Measurements from ENCODE around the gene NECAP2.
A peak's percentile ranks its signal among the peaks of the same experiment; 100 is the strongest.
"Not testable (repeated sequence)": the region's sequence is repeated elsewhere in the genome, so short reads cannot be mapped to it uniquely, and the experiment has no call there.

The NECAP2 gene

GRCh38 chr1:16491056-16491675 is 50.6 kb downstream of the NECAP2 start:
- no peak for TF ChIP-seq CTCF (conservative IDR thresholded peaks at IDR 0.05; ENCODE audit: low read length)
- DNase-seq (ENCODE audit: low read depth): no peak
- H3K4me3 ChIP-seq (ENCODE audit: low read length): no peak overlapping the region

- not testable (repeated sequence) for H3K4me3 ChIP-seq (ENCODE audit: low read length); DNase-seq (ENCODE audit: low read depth)
These were observed 52.4 kb downstream of the NECAP2 start for GRCh38 chr1:16492937-16493336.

GRCh38 chr1:16493731-16494130 is 53.2 kb downstream of the NECAP2 start:
- H3K4me3 ChIP-seq (ENCODE audit: low read length); DNase-seq (ENCODE audit: low read depth): not testable (repeated sequence)

GRCh38 chr1:16497474-16497904 is 57.0 kb downstream of the NECAP2 start:
- DNase-seq (ENCODE audit: low read depth); H3K4me3 ChIP-seq (ENCODE audit: low read length): not testable (repeated sequence)

GRCh38 chr1:16498047-16498446 is 57.5 kb downstream of the NECAP2 start:
- peak overlapping the region; percentile 67 for H3K4me3 ChIP-seq (ENCODE audit: low read length)
- DNase-seq (ENCODE audit: low read depth): not testable (repeated sequence)

- H3K4me3 ChIP-seq (ENCODE audit: low read length): peak overlapping the region; percentile 88
- DNase-seq (ENCODE audit: low read depth): peak; percentile 76
- no peak for TF ChIP-seq CTCF (conservative IDR thresholded peaks at IDR 0.05; ENCODE audit: low read length)
These were observed 58.3 kb downstream of the NECAP2 start for GRCh38 chr1:16498573-16499413.

- not testable (repeated sequence) for H3K4me3 ChIP-seq (ENCODE audit: low read length); DNase-seq (ENCODE audit: low read depth)
These were observed 59.9 kb downstream of the NECAP2 start for GRCh38 chr1:16500466-16500865.

- not testable (repeated sequence) for DNase-seq (ENCODE audit: low read depth)
These were observed 60.5 kb downstream of the NECAP2 start for GRCh38 chr1:16500975-16501374.

GRCh38 chr1:16501446-16501845 is 60.9 kb downstream of the NECAP2 start:
- not testable (repeated sequence) for DNase-seq (ENCODE audit: low read depth); H3K4me3 ChIP-seq (ENCODE audit: low read length)

More at GRCh38 chr1:16500975-16501374, 60.5 kb downstream of the NECAP2 start:
- not testable (repeated sequence) for H3K4me3 ChIP-seq (ENCODE audit: low read length)

- TF ChIP-seq CTCF (conservative IDR thresholded peaks at IDR 0.05; ENCODE audit: low read length): no peak
- no peak for DNase-seq (ENCODE audit: low read depth)
- H3K4me3 ChIP-seq (ENCODE audit: low read length): no peak overlapping the region
These were observed 63.0 kb downstream of the NECAP2 start for GRCh38 chr1:16503494-16503893.

GRCh38 chr1:16505870-16506269 is 65.3 kb downstream of the NECAP2 start:
- not testable (repeated sequence) for H3K4me3 ChIP-seq (ENCODE audit: low read length); DNase-seq (ENCODE audit: low read depth)

GRCh38 chr1:16506364-16507136 is 66.0 kb downstream of the NECAP2 start:
- DNase-seq (ENCODE audit: low read depth); H3K4me3 ChIP-seq (ENCODE audit: low read length): not testable (repeated sequence)

Measured in AG10803 (cell line).